ENCODE measurements around the gene AMOTL2.

AMOTL2 gene

DNA sequence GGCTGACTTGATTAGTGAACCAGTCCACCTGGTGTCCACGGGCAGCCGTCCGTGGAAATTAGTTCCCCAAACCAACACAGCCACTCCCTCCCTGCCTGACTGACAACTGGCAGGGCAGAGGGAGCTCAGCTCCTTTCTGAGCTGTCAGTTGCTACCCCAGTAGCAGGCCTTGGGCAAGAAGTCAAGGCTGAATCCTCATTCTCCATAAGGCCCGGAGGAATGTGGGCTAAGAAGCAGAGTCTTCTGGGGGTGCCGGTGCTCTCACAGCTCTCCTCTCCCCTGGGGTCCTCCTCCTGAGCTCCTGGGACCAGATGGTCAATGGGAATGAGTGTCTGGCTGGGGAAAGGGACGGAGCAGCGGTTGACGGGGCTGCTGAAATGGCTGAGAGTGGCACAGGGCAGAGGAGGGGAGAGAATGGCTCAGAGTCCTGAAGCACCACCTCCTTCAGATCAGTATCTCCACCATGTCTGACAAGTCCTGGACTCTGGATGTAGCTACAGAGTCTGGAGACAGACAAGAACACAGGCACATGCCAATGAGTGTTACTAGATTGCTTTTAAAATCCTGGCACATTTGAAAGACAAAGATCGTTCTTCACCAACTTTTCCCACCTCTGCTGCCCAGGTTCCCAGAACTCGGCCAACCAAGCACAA is 16.9 kb downstream of the AMOTL2 start:
- Histone ChIP-seq H3K27me3 (ENCODE audit: insufficient read depth, poor library complexity, severe bottlenecking) (peaks cover 4% of the 10 kb centered on the region), H3K4me3 (replicated peaks; ENCODE audit: insufficient read depth, low read length) (no peak overlapping the region), H3K27ac (replicated peaks) (no peak overlapping the region)
- no peak for DNase-seq (ENCODE audit: low read depth in 1 of 2, low spot score in 1 of 2)
- TF ChIP-seq SPI1 (IDR thresholded peaks at IDR 0.05; ENCODE audit: borderline replicate concordance, low read depth) (no peak), POLR2AphosphoS5 (IDR thresholded peaks at IDR 0.05; ENCODE audit: low read depth) (no peak)

DNA sequence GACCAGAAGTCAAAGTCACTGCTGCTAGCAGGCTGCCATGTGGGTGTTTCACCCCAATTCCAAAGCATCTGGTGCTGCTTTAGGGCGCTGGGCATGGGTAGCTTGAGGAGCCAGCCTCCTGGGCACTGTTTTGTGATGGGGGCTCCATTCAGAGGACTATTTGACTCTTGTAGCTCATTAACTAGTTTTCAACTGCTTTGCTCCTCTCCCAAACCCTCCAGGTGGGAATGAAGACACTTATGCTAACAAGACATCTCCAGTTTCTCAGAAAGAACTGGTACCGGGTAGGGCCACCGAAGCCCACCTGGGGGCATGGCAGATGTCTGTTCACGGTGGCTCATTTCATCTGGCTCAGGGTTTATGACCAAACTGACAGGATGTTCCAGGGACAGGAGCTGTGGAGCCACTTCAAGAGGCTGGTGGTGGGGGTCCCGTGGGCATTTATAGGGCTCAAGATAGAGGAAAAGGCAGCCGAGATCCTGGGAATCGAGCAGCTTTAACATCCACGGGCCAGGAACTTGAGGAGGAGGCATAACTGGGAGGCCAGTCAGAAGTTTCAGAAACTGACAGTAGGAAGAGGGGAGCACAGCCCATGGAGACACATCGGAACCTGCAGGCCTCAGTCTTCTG is 17.7 kb downstream of the AMOTL2 start:
- H3K4me3 ChIP-seq (replicated peaks; ENCODE audit: insufficient read depth, low read length), result no peak overlapping the region
- TF ChIP-seq, protein P1, sequence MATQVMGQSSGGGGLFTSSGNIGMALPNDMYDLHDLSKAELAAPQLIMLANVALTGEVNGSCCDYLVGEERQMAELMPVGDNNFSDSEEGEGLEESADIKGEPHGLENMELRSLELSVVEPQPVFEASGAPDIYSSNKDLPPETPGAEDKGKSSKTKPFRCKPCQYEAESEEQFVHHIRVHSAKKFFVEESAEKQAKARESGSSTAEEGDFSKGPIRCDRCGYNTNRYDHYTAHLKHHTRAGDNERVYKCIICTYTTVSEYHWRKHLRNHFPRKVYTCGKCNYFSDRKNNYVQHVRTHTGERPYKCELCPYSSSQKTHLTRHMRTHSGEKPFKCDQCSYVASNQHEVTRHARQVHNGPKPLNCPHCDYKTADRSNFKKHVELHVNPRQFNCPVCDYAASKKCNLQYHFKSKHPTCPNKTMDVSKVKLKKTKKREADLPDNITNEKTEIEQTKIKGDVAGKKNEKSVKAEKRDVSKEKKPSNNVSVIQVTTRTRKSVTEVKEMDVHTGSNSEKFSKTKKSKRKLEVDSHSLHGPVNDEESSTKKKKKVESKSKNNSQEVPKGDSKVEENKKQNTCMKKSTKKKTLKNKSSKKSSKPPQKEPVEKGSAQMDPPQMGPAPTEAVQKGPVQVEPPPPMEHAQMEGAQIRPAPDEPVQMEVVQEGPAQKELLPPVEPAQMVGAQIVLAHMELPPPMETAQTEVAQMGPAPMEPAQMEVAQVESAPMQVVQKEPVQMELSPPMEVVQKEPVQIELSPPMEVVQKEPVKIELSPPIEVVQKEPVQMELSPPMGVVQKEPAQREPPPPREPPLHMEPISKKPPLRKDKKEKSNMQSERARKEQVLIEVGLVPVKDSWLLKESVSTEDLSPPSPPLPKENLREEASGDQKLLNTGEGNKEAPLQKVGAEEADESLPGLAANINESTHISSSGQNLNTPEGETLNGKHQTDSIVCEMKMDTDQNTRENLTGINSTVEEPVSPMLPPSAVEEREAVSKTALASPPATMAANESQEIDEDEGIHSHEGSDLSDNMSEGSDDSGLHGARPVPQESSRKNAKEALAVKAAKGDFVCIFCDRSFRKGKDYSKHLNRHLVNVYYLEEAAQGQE (IDR thresholded peaks at IDR 0.05; ENCODE audit: insufficient replicate concordance, low read depth), result no peak
- TF ChIP-seq GABPA (IDR thresholded peaks at IDR 0.05; ENCODE audit: low read depth) (no peak), POLR2AphosphoS5 (IDR thresholded peaks at IDR 0.05; ENCODE audit: low read depth) (no peak), SPI1 (IDR thresholded peaks at IDR 0.05; ENCODE audit: borderline replicate concordance, low read depth) (no peak)
- TF ChIP-seq, protein P2, sequence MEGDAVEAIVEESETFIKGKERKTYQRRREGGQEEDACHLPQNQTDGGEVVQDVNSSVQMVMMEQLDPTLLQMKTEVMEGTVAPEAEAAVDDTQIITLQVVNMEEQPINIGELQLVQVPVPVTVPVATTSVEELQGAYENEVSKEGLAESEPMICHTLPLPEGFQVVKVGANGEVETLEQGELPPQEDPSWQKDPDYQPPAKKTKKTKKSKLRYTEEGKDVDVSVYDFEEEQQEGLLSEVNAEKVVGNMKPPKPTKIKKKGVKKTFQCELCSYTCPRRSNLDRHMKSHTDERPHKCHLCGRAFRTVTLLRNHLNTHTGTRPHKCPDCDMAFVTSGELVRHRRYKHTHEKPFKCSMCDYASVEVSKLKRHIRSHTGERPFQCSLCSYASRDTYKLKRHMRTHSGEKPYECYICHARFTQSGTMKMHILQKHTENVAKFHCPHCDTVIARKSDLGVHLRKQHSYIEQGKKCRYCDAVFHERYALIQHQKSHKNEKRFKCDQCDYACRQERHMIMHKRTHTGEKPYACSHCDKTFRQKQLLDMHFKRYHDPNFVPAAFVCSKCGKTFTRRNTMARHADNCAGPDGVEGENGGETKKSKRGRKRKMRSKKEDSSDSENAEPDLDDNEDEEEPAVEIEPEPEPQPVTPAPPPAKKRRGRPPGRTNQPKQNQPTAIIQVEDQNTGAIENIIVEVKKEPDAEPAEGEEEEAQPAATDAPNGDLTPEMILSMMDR (IDR thresholded peaks at IDR 0.05; ENCODE audit: insufficient read depth, low read length), result no peak
- no peak for DNase-seq (ENCODE audit: low read depth in 1 of 2, low spot score in 1 of 2)
- peaks cover 4% of the 10 kb centered on the region for H3K27me3 ChIP-seq (ENCODE audit: insufficient read depth, poor library complexity, severe bottlenecking)
- no peak overlapping the region for H3K27ac ChIP-seq (replicated peaks)

DNA sequence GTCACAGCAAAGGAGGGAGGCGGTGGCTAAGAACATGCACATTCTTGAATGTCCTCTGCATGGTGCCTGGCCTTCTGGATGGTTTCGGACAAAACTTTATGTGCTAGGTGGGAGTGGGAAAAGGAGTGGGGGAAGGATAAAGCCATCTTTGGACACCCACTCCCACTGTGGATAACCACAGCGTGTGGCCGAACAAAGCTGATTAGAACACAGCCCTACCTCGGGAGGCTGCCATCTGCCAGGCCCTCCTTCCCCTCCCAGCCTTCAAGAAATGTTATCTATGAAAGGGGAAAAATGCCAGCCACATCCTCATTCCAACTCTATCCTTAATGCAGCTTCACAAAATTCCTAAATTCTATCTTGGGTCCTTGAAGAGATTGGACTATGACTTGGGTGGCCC is 18.8 kb downstream of the AMOTL2 start:
- Histone ChIP-seq H3K4me3 (replicated peaks; ENCODE audit: insufficient read depth, low read length) (no peak overlapping the region), H3K27me3 (ENCODE audit: insufficient read depth, poor library complexity, severe bottlenecking) (peaks cover 4% of the 10 kb centered on the region), H3K27ac (replicated peaks) (no peak overlapping the region)
- DNase-seq (ENCODE audit: low read depth in 1 of 2, low spot score in 1 of 2), result no peak
- TF ChIP-seq POLR2AphosphoS5 (IDR thresholded peaks at IDR 0.05; ENCODE audit: low read depth), result no peak
- TF ChIP-seq GABPA (IDR thresholded peaks at IDR 0.05; ENCODE audit: low read depth), result no peak
- TF ChIP-seq, protein P1 (IDR thresholded peaks at IDR 0.05; ENCODE audit: insufficient replicate concordance, low read depth), result no peak
- no peak for TF ChIP-seq SPI1 (IDR thresholded peaks at IDR 0.05; ENCODE audit: borderline replicate concordance, low read depth)
- TF ChIP-seq, protein P2 (IDR thresholded peaks at IDR 0.05; ENCODE audit: insufficient read depth, low read length), result no peak

DNA sequence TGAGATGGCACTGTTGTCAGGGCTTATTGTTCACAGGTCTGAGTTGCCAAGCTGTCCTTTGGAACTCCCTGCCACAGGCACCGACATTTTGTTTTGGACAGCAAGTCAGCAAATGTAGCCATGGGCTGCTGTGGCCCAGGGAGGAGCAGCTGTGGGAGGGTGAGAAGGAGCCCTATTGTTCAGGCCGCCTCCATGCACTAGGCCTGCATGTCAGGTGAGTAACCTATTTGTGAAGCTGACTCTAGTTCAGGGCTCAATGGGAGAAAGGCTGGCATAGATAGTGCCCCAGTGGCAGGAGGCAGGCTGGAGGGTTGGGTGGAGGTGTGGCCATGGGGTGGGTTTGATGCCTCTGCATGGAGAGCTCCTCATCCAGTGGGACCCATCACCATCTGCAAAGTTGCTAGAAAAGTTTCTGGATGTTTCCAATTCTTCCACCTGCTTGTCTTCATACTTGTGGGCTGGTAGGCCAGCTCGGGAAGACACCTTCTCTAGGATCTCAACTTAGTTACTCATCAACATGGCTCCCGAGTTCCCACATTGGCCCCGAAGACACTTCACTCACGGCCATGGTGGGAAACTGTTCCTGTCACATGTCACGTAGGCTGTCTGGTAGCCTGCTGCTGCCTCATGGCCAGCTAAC is 19.5 kb downstream of the AMOTL2 start:
- DNase-seq (ENCODE audit: low read depth in 1 of 2, low spot score in 1 of 2), result no peak
- peaks cover 4% of the 10 kb centered on the region for H3K27me3 ChIP-seq (ENCODE audit: insufficient read depth, poor library complexity, severe bottlenecking)

More for the DNA sequence above, 19.5 kb downstream of the AMOTL2 start:
- no peak overlapping the region for H3K4me3 ChIP-seq (replicated peaks; ENCODE audit: insufficient read depth, low read length)
- TF ChIP-seq SPI1 (IDR thresholded peaks at IDR 0.05; ENCODE audit: borderline replicate concordance, low read depth) (no peak), POLR2AphosphoS5 (IDR thresholded peaks at IDR 0.05; ENCODE audit: low read depth) (no peak)
- TF ChIP-seq, protein P2 (IDR thresholded peaks at IDR 0.05; ENCODE audit: insufficient read depth, low read length), result no peak
- H3K27ac ChIP-seq (replicated peaks), result no peak overlapping the region

Measured in HL-60 (cell line).